K562 (cell line): ENCODE measurements around the gene VHLL. TPM values are rescaled to one million over a fixed set of nuclear protein-coding genes. Genes with fewer than 3 reads are reported as not detected.

Source experiments
- ATAC-seq: fragments of 200-7000 bp; cut with Tn5 transposase; 3 replicates; pipeline ENCODE4 v1.9.1; 2020; ENCODE audit warnings: moderate library complexity
- BruUV-seq: library from RNA; stranded (reverse); fragments of 400-500 nt; replicated peaks from 2 replicates; lab custom pipeline; 2021; lab: Mats Ljungman, UMichigan
- CTCF ChIA-PET: fragments of 300-600 bp; formaldehyde crosslinking; extraction: SDS; loops from one replicate; lab custom pipeline; 2021; ENCODE audit warnings: low intra/inter-chr PET ratio; lab: Yijun Ruan, JAX
- POLR2A ChIA-PET: fragments of 300-600, 350-650 bp; sonication (Branson Sonifier 250); formaldehyde crosslinking; extraction: SDS; loops from one replicate; lab custom pipeline; 2021; ENCODE audit warnings: antibody characterized with exemption, inconsistent platforms; lab: Yijun Ruan, JAX
- DNase-seq, 4 experiments: peaks; one replicate each; pipeline versions ENCODE4 v3.0.0 to v3.0.0-alpha.2; 2011 to 2018; ENCODE audit warnings: low spot score in 3 of 4, mixed read lengths in 3 of 4; ENCODE audit errors: extremely low read depth in 1 of 4
- FAIRE-seq: peaks from 2 replicates; lab custom pipeline; 2011; peaks lifted over from hg19 to GRCh38; lab: Jason Lieb, UNC
- H2AFZ ChIP-seq: 2 replicates; pipeline ENCODE4 v1.6.0; 2011; ENCODE audit warnings: low read depth, low read length, control low read depth, inconsistent platforms
- H3K27ac ChIP-seq: fragments of 200-600 bp; 3 replicates; pipeline ENCODE4 v1.8.0; 2011; ENCODE audit warnings: low read depth, mild to moderate bottlenecking, control low read depth, inconsistent platforms, low read length, moderate library complexity, mixed read lengths; ENCODE audit errors: extremely low read depth
- H3K27me3 ChIP-seq, 2 experiments: fragments of 300-600 bp in 1 of 2; 2 replicates in 1 of 2; 3 replicates in 1 of 2; pipeline versions ENCODE4 v1.6.0 to v1.8.0; 2011; ENCODE audit warnings: inconsistent platforms in 2 of 2, low read length in 2 of 2, mild to moderate bottlenecking in 1 of 2, mixed read lengths in 1 of 2, moderate library complexity in 1 of 2; ENCODE audit not compliant: control insufficient read depth in 2 of 2, insufficient read depth in 2 of 2
- H3K36me3 ChIP-seq: fragments of 300-600 bp; 3 replicates; pipeline ENCODE4 v1.8.0; 2011; ENCODE audit warnings: mild to moderate bottlenecking, low read length, inconsistent platforms; ENCODE audit not compliant: control insufficient read depth, insufficient read depth
- H3K4me1 ChIP-seq, 2 experiments: fragments of 200-600 bp in 1 of 2; replicated peaks in 1 of 2; 2 replicates in 1 of 2; 3 replicates in 1 of 2; pipeline versions ENCODE4 v1.5.1 to v1.8.0; 2011; ENCODE audit warnings: inconsistent platforms in 2 of 2, low read length in 2 of 2, mild to moderate bottlenecking in 1 of 2, mixed read lengths in 1 of 2, moderate library complexity in 1 of 2; ENCODE audit not compliant: control insufficient read depth in 2 of 2, insufficient read depth in 2 of 2
- H3K4me2 ChIP-seq: 2 replicates; pipeline ENCODE4 v1.6.1; 2011; ENCODE audit warnings: low read length, control low read depth, inconsistent platforms, mixed read lengths; ENCODE audit not compliant: insufficient read depth
- H3K4me3 ChIP-seq: fragments of 200-600 bp; sonication (generic), shearing (Covaris generic); 2 replicates; pipeline ENCODE4 v1.5.1; 2016; ENCODE audit warnings: control low read depth, inconsistent platforms
- H3K79me2 ChIP-seq: fragments of 200-600 bp; 3 replicates; pipeline ENCODE4 v1.8.0; 2011; ENCODE audit warnings: low read length, inconsistent platforms; ENCODE audit not compliant: control insufficient read depth, insufficient read depth
- H3K9ac ChIP-seq, 2 experiments: 2 replicates each; pipeline versions ENCODE4 v1.6.0 to v1.6.1; 2011; ENCODE audit warnings: low read depth in 2 of 2, low read length in 2 of 2, control low read depth in 1 of 2, inconsistent platforms in 1 of 2, mild to moderate bottlenecking in 1 of 2, mixed read lengths in 1 of 2; ENCODE audit not compliant: insufficient read depth in 1 of 2
- H3K9me1 ChIP-seq: one replicate; pipeline ENCODE4 v1.6.0; 2011; ENCODE audit warnings: inconsistent platforms, mild to moderate bottlenecking, low read length, moderate library complexity; ENCODE audit not compliant: control insufficient read depth, insufficient read depth
- H3K9me3 ChIP-seq: replicated peaks from 2 replicates; pipeline ENCODE4 v1.5.1; 2011; ENCODE audit warnings: low read depth, low read length, inconsistent platforms; ENCODE audit not compliant: control insufficient read depth, insufficient read depth
- H4K20me1 ChIP-seq: replicated peaks from 2 replicates; pipeline ENCODE4 v1.6.1; 2011; ENCODE audit warnings: low read length, inconsistent platforms, mixed read lengths; ENCODE audit not compliant: control insufficient read depth, insufficient read depth
- CBX1 ChIP-seq: sonication (generic); IDR thresholded peaks from 2 replicates; pipeline ENCODE4 v1.6.1; 2016; ENCODE audit warnings: antibody characterized with exemption, low read depth, mild to moderate bottlenecking
- E2F6 ChIP-seq, 2 experiments: IDR thresholded peaks; 2 replicates each; pipeline ENCODE4 v1.6.1; 2011; ENCODE audit warnings: borderline replicate concordance in 1 of 2, control low read depth in 1 of 2, low read depth in 1 of 2, low read length in 1 of 2, mild to moderate bottlenecking in 1 of 2, mixed read lengths in 1 of 2, moderate library complexity in 1 of 2; ENCODE audit not compliant: insufficient read depth in 1 of 2, insufficient read length in 1 of 2, poor library complexity in 1 of 2, severe bottlenecking in 1 of 2; ENCODE audit errors: extremely low read depth in 1 of 2
- HDAC2 ChIP-seq: fragments of 450-650 bp; IDR thresholded peaks from 2 replicates; pipeline ENCODE4 v1.6.1; 2016; ENCODE audit warnings: mild to moderate bottlenecking
- MAFG ChIP-seq: fragments of 450-650 bp; conservative IDR thresholded peaks from 2 replicates; pipeline ENCODE4 v1.6.1; 2016; ENCODE audit warnings: missing genetic modification characterization, missing compliant biosample characterization
- PRPF4 ChIP-seq: fragments of 200-400 bp; formaldehyde crosslinking; IDR thresholded peaks from one replicate; pipeline ENCODE4 v1.6.1; 2017; ENCODE audit warnings: low read length, low read depth, mild to moderate bottlenecking; ENCODE audit not compliant: insufficient read depth, poor library complexity, severe bottlenecking
- RBM34 ChIP-seq: fragments of 200-400 bp; formaldehyde crosslinking; IDR thresholded peaks from 2 replicates; pipeline ENCODE4 v1.6.1; 2018; ENCODE audit warnings: low read length, borderline replicate concordance; ENCODE audit not compliant: insufficient read depth
- TAF7 ChIP-seq: fragments of 450-650 bp; IDR thresholded peaks from 2 replicates; pipeline ENCODE4 v1.6.1; 2016; ENCODE audit warnings: missing genetic modification characterization, missing compliant biosample characterization
- TARDBP ChIP-seq: fragments of 450-650 bp; IDR thresholded peaks from 2 replicates; pipeline ENCODE4 v1.6.1; 2016
- TCF7L2 ChIP-seq: fragments of 150-350 bp; IDR thresholded peaks from 2 replicates; pipeline ENCODE4 v1.6.1; 2016; ENCODE audit warnings: low read depth, mild to moderate bottlenecking, low read length, moderate library complexity
- ZBTB17 ChIP-seq: fragments of 450-650 bp; formaldehyde crosslinking; IDR thresholded peaks from 2 replicates; pipeline ENCODE4 v1.4.0; 2020; ENCODE audit warnings: mild to moderate bottlenecking
- ZFP91 ChIP-seq: sonication (generic); formaldehyde crosslinking; IDR thresholded peaks from 2 replicates; pipeline ENCODE4 v1.8.0; 2022; ENCODE audit warnings: mild to moderate bottlenecking, missing genetic modification reagents
- ZNF431 ChIP-seq: sonication (generic); formaldehyde crosslinking; IDR thresholded peaks from 2 replicates; pipeline ENCODE4 v1.8.0; 2022; ENCODE audit warnings: mild to moderate bottlenecking, missing genetic modification reagents
- WGBS: fragments of 100-300 bp; shearing (Covaris generic); methylation state at CpG from one replicate; pipeline ENCODE4 v1.1.6; 2016; ENCODE audit warnings: low coverage, mixed read lengths; ENCODE audit not compliant: insufficient coverage; ENCODE audit errors: missing lambda C conversion rate; 5-methylcytosine and 5-hydroxymethylcytosine counted together
- in situ Hi-C: fragments of 300-500 bp; cut with MboI; formaldehyde crosslinking; loops from 4 replicates; pipeline ENCODE4 v1.15.0; 2018; ENCODE audit warnings: inconsistent platforms, mixed read lengths
- intact Hi-C: fragments of 100-400 bp; cut with micrococcal nuclease; formaldehyde crosslinking; loops from 2 replicates; pipeline ENCODE4 v1.14.2; 2022
- polyA plus RNA-seq, 8 experiments: library from polyadenylated mRNA; depleted of rRNA in 4 of 8; stranded (reverse) in 5 of 8; unstranded in 3 of 8; fragments of >200 nt; fragmentation: Nextera tagmentation in 2 of 8; fragmentation: Illumina TruSeq in 1 of 8; extraction: Ambion mirVana in 2 of 8; extraction: Trizol in 1 of 8; gene quantifications; 2 replicates each; pipeline versions ENCODE4 v1.2.1 to v1.2.3, GENCODE V29; 2011 to 2014; ENCODE audit warnings: inconsistent platforms in 1 of 8, missing spikeins in 1 of 8
- total RNA-seq, 7 experiments: library from RNA; depleted of rRNA in 6 of 7; stranded (reverse); fragments of >200 nt in 6 of 7; fragmentation: Illumina TruSeq in 2 of 7; extraction: Trizol in 2 of 7; gene quantifications; 2 replicates each; pipeline versions ENCODE4 v1.2.1 to v1.2.3, GENCODE V29; 2011 to 2021; ENCODE audit warnings: low replicate concordance in 1 of 7
- TF ChIP-seq, protein P1 (sequence below): fragments of 450-650 bp; formaldehyde crosslinking; IDR thresholded peaks from 2 replicates; pipeline ENCODE4 v1.4.0; 2022; ENCODE audit warnings: missing genetic modification characterization
- TF ChIP-seq, protein P2 (sequence below): fragments of 450-650 bp; formaldehyde crosslinking; IDR thresholded peaks from 2 replicates; pipeline ENCODE4 v1.4.0; 2020; ENCODE audit warnings: mild to moderate bottlenecking, moderate library complexity

Gene VHLL
- total and polyA plus RNA-seq, 9 of the 15 experiments (the other 6 are each of a cell fraction or from before 2014, with no cell fraction given) = not detected

DNA sequence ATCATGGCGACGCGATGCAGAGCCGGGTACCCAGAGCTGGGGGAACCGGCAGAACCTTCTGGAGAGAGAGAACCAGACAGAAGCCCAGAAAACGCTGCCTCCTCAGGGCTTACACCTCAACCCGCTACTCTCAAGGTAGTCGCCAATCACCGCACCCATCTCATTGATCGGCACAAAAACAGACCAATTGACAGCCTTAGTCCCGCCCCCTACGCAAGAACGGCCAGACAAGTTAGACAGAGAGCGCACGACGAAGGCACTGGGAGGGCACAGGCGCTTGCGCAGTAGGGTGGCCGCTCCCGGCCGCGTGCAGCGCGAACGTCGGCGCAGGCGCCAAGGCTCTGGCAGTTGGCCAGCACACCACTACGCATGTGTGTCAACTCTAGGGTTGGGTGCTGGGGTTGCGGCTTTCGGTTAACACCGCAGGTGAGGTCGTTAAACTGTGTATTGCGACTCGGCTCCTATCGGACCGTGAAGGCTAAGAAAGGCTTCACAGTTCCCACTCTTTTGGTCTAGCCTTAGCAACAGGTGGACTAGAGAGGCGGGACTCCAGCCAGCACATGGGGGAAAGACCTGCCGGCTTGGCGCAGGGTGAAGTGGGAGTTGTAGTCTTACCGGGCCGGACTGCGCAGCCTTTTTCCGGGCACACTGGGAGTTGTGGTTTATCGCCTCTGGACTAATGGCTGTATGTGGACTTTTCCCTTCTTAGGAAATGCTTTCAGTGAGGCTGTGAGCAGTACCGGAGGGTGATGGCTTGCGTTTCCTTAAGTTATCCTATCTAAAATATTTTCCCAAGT lies 39.3 kb upstream of the VHLL start, which contains the start of the genes CCT3 and TSACC (continued):
- TF ChIP-seq E2F6 (IDR thresholded peaks at IDR 0.05; ENCODE audit: borderline replicate concordance in 1 of 2, extremely low read depth in 1 of 2, insufficient read depth in 1 of 2, insufficient read length in 1 of 2, low read depth in 1 of 2, low read length in 1 of 2, poor library complexity in 1 of 2, severe bottlenecking in 1 of 2) = peak; percentile 74 to 75

DNA sequence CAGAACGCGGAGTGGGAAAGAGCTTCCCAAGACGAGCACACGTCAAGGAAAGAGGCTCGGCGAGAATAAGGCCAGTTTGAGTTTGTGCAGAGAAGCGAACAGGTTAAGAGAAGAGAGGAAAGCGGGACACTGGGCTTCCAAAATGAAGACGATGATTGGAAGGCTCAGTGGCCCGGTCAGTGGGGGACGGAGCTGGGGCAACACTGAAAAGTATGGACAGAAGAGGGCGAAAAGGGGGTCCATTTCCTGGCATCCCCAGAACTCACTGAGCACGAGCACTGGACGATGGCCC lies 38.7 kb upstream of the VHLL start:
- CTCF ChIA-PET = interaction anchor here (0.6 kb wide), 1 partner anchor 108 kb away, joined by 3 read pairs; no protein-coding TSS in a partner anchor
- H4K20me1 ChIP-seq = peaks cover 20% of the 10 kb centered on the region
- H3K9me3 ChIP-seq = no peaks in the 10 kb centered on the region
- H3K27ac ChIP-seq = peak overlapping the region; percentile 86
- peaks cover 40% of the 10 kb centered on the region for H3K36me3 ChIP-seq
- H3K4me3 ChIP-seq = peak overlapping the region; percentile 63
- DNase-seq = no peak
- BruUV-seq = no TSS peak
- H3K4me2 ChIP-seq = peak overlapping the region; percentile 90
- H3K9me1 ChIP-seq = no peaks in the 10 kb centered on the region
- no peak for FAIRE-seq
- intact Hi-C loops = loop anchor here (5.0 kb wide), 1 partner anchor 164 kb away; the partner anchor contains the start of gene MEF2D
- no peaks in the 10 kb centered on the region for H3K27me3 ChIP-seq
- 0% methylated on average over 11 of the region's 14 CpGs for WGBS
- peaks cover 54% of the 10 kb centered on the region for H3K79me2 ChIP-seq
- ATAC-seq = peak; percentile 54
- H3K4me1 ChIP-seq = peaks cover 0 to 9% of the 10 kb centered on the region in 2 experiments; a peak in 3 of 5 replicates
- peak overlapping the region; percentile 91 to 96 for H3K9ac ChIP-seq
- in situ Hi-C loops = no loop called here
- POLR2A ChIA-PET = interaction anchor here (0.6 to 1.2 kb wide), 10 partner anchors 15 to 124 kb away, joined by 3 to 5 read pairs (median 3); no protein-coding TSS in a partner anchor
- H2AFZ ChIP-seq = peak overlapping the region; percentile 89
- no peak for TF ChIP-seq CBX1
- TF ChIP-seq, protein P1, sequence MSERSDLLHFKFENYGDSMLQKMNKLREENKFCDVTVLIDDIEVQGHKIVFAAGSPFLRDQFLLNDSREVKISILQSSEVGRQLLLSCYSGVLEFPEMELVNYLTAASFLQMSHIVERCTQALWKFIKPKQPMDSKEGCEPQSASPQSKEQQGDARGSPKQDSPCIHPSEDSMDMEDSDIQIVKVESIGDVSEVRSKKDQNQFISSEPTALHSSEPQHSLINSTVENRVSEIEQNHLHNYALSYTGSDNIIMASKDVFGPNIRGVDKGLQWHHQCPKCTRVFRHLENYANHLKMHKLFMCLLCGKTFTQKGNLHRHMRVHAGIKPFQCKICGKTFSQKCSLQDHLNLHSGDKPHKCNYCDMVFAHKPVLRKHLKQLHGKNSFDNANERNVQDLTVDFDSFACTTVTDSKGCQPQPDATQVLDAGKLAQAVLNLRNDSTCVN (CRISPR knock-in tag) = peak; percentile 21; the same call in 1 of the 2 replicates
- no peak for TF ChIP-seq PRPF4
- TF ChIP-seq ZNF431 = 0 out of 2 replicates have a peak, but pooled peaks have one; percentile 6
- no peak for TF ChIP-seq RBM34
- TF ChIP-seq MAFG = no peak
- no peak for TF ChIP-seq ZFP91 (CRISPR knock-in tag)
- peak; percentile 55; the same call in 1 of the 2 replicates for TF ChIP-seq HDAC2
- no peak for TF ChIP-seq TAF7 (tag)
- TF ChIP-seq, protein P2, sequence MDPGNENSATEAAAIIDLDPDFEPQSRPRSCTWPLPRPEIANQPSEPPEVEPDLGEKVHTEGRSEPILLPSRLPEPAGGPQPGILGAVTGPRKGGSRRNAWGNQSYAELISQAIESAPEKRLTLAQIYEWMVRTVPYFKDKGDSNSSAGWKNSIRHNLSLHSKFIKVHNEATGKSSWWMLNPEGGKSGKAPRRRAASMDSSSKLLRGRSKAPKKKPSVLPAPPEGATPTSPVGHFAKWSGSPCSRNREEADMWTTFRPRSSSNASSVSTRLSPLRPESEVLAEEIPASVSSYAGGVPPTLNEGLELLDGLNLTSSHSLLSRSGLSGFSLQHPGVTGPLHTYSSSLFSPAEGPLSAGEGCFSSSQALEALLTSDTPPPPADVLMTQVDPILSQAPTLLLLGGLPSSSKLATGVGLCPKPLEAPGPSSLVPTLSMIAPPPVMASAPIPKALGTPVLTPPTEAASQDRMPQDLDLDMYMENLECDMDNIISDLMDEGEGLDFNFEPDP = no peak
- TF ChIP-seq TARDBP = no peak
- TF ChIP-seq TCF7L2 = no peak
- TF ChIP-seq ZBTB17 (CRISPR knock-in tag) = no peak
